Activated naive CD8-positive, alpha-beta T cell treated with anti-CD3 and anti-CD28 coated beads, Interleukin-2, amount 50 U/mL, for 16 hours (primary cell): ENCODE data around the gene MACROD1.

Source experiments
- DNase-seq: peaks from one replicate; pipeline ENCODE4 v3.0.0-alpha.2; 2020; ENCODE audit warnings: low read depth, low spot score

MACROD1 gene

GRCh38 chr11:64093233-64094039, 72.5 kb downstream of the MACROD1 start:
- no peak for DNase-seq

DNA sequence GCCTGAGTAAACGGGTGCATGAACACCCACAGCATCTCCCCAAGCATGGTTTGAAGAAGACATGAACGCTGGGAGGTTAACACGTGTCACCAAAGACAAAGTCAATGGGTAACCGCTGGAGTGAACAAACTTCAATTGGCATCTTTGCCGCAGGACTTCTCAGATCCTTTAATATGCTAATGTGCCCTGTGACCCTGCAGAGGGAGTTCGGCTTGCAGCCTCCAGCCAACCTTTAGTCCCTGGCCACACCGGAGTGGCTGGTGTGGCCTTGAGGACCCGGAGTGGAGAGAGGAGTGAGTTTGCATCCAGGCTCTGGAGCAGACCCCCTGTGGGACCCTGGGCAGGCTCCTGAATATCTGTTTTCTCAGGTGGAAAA, 73.2 kb downstream of the MACROD1 start:
- no peak for DNase-seq

- no peak for DNase-seq
These were observed 73.7 kb downstream of the MACROD1 start for GRCh38 chr11:64092111-64092760.

DNA sequence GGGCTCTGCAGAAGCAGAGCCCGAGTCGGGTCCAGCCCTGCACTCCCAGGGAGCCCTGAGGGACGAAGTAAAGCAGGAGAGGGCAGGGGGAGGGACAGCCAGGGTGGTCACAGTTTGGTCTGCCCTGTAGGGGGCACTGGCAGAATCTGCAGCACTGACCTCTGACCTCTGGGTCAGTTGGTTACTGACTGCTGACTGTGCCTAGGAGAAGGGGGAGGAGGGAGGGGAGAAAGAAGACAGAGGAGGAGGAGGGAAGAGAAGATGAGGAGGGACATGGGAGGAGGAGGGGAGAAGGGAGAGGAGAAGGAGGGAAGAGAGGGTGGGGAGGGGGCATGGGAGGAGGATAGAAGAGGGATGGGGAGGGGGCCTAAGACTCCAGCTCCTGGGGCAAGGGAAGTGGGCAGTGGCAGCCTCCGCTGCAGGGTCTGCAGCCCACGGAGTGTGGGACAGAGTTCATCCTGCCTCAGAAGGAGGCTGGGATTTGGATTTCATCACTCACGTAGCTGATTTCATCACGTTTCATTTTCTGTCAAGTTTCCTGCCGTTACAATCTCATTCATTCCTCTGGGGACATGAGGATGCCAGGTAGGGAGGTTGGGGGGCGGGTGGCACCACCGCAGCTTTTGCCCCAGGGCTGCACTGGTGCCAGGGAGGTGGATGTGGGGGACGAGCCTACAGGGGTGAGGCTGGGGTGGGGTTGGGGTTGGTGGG, 75.0 kb downstream of the MACROD1 start:
- no peak for DNase-seq

DNA sequence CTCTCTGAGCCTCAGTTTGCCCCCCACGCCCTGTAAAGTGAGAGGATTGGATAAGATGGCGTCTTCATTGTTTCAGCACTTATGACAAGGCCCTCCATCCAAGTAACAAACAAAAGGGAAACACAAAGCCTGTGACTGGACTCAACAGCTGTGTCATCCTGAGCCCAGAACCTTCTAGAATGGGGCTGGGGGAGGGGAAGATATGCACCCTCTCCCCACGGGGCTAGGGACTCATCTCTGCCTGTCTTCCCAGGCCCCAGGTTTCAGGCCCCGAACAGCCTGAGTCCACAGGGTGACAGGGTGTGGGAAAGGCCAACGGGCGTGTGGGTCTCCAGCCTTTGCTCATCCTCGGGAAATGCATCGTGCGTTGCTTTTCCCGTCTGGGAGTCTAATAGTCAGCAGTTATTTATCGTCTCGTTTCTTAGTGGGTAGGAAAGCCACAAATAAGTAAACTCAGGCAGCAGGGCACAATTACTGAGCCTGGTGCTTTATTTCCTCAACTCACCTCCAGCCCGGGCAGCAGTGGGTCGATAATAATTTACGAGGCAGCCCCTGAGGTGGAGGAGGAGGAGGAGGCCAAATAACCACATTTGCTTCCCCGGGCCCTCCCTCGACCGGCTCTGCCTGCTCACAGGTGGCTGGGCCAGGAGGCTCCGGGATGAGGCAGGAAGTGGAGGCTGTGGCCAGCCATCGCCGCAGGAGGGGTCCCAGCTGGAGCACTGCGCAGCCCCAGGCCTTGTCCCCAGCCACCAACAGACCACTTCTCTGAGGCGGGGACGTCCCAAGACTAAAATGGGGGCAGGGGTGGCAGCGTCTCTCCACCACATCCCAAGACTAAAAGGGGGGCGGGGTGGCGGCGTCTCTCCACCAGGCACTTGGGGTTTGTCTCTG, 75.8 kb downstream of the MACROD1 start:
- no peak for DNase-seq

DNA sequence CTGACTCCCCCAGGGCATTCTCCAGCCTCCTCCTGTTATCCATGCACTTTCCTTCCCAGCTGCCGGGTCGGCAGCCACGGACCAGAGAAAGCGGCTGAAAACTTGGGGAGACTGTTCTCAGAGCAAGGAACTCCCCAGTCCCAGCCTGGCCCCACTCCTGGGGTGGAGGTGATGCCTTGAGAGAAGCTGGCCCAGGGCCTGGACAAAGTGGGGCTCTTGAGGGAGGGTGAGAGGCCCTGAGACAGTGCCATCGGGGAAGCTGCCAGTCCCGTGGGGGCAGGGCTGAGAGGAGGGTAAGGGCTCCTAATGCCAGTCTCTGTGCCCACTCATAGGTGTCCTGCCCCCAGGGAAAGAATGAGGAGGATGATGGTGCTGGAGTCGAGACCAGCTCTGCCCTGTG, 76.4 kb downstream of the MACROD1 start:
- no peak for DNase-seq

DNA sequence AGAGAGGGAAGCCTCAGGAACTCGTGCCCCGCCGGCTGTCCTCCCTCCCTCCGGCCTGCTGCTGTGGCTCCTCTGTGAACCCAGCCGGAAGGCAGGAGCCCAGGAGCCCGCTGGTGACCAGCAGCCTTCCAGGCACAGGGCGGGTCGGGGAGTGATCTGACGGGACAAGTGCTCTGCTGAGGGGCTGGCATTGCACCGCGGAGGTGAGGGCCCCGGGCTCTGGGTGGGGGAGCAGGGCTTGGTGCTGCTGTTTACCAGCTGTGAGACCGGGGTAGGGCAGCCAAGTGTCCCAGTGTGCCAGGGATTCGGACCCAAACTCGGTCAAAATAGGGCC, 76.9 kb downstream of the MACROD1 start:
- DNase-seq, result no peak

DNA sequence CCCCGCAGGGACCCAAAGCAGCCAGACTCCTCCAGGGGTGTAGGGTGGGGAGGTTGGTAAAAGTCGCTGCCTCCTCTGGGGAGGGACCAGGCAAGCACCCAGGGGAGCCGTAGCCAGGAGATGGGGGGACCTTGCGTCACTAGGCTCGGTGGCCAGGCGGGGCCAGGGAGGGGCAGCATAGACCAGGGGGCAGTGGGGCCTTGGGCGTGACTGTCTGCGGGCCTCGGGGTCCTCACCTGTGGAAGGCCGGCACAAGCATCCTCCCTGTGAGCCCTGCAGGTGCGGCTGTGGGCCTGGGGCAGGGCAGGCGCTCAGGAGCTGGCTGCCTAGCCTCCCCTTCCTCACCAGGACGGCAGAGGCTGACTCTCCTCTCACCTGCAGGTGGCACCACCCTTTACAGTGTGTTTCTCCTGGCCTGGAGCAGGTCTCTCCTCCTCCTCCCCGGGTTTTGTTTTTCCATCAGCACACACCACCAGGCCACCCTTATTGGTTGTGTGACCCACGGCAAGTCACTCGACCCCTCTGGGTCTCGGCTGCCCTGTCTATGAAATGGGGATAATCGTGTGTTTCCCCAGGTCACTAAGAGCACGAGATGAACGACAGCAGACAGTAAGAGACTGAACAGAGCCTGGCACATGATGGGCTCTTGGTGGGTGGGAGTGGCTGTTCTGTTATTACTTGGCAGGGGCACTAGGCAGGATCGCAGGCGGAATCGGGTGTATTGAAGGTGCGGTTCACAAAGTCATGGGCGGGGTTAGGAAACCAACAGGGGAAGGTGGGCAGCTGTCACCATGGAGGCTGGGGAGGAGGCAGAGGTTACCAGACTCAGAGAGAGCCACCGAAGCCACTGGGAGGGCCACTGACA, 77.5 kb downstream of the MACROD1 start:
- DNase-seq, result no peak

- no peak for DNase-seq
These were observed 79.4 kb downstream of the MACROD1 start for GRCh38 chr11:64086258-64087123.

DNA sequence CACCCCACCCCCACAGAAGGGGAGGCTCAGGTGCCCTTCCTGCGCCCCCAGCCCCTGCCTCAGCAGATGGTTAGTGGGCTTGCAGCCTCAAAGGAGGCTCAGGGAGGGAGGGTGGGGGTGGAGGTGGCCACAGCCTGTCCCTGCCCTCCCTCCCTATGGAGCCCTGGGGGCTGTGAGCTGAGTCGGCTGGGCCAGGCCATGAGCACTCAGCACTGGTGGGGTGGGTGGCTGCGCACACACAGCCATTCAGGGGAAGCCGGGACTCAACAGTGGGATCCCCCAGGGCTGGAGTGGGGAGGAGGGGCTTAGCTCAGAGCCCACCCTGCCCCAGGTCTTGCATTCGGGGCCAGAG, 80.0 kb downstream of the MACROD1 start:
- no peak for DNase-seq

- DNase-seq, result no peak
These were observed 80.8 kb downstream of the MACROD1 start for GRCh38 chr11:64084951-64085710.

DNA sequence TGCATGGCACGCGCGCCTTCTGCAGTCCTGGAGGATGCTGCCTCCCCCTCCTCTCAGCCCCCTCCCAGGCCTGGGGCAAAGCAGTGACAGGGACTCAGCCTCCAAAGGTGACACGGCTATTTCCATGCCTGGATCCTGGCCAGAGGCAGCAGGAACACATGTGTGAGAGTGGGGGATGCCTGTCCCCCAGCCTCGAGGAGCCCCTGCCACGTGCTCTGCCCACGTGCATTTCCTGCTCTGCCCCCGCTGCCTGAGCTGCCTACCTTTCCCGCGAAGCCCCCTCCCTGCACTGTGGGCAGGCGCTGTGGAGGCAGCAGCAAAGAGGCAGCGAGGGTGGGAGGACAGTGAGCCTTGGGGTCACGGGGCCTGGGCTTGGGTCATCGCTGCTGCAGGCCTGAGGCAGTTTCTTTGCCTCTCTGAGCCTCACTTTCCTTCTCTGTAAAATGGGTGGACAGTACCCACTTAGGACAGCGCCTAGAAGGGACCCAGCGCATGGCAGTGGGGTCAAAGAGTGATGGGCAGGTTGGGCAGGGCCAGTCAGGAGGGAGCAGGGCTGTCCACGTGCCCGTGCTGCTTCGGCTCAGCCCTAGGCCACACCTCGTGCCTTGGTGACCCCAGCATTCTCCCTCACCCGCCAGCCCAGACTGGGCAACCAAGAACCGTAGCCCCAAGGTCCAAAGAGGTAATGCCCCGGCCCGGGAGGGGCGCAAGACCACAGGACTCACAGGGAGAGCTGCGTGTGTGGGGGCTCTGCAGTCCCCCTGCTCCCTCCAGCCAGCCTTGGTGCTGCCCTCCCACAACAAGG, 81.6 kb downstream of the MACROD1 start:
- no peak for DNase-seq

- DNase-seq, result no peak
These were observed 82.4 kb downstream of the MACROD1 start for GRCh38 chr11:64083398-64084080.

DNA sequence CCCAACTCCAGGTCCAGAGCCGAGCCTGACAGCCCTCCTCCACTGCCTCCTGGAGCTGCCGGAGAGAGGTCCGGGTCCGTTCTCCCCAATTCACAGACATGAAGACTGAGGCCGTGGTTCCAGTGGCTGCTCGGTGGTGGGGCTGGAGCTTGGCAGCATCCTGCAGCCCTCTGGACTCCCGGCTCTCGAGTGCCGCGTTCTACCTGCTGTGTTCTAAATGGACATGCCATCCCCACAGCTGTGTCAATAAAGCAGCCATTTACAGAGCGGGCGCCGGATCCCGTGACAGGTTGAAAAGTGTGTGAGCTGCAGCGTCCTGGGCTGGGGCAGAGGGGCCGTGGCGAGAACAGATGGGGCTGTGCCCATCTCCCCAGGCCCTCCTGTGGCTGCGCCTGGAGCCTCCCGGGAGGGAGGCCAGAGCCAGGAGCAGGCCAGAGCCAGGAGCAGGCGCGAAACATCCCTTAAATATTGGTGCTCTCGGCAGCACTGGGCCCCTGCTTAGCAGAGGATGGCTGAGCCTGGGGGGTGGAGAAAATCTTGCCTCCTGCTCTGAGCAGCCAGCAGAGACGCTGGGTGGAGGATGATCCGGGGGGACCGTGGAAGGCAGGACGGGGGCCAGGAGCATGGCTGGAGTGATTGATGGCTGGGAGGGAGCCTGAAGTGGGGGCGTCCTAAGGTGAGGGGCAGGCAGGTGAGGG, 84.0 kb downstream of the MACROD1 start:
- DNase-seq, result no peak

DNA sequence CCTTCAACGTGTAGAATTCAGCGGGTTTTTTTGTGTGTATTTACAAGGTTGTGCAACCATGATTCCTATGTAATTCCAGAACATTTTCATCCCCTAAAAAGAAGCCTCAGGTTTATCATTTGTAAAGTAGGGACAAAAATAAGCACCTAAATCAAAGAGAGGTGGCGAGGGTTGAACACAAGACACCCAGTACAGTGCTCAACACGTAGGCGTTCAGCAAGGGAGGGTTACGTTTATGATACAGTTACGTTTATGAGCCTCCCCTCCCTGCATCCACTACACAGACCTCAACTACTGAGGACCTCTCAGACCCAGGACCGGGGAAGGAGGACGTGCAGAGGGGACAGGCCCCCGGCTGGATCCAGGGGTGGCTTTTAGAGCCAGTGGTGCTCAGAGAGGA, 85.5 kb downstream of the MACROD1 start:
- DNase-seq, result no peak

DNA sequence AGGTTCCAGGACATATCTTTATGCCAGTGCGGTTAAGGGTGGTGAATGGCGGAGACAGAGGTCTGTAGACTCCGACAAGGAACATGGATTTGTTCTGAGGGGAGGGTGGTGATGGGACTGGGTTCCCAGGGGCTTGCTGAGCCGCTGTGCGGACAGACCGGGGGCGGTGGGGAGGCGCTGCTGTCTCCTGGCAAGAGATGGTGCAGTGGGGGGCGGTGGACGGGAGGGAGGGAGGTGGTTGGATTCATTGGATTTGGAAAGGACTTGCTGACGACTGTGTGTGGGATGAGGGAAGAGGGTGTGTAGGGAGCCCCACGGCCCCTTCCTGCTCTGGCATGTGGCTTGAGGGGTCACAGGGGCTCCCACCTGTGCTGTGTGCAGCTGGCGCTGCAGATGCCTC, 87.0 kb downstream of the MACROD1 start:
- DNase-seq, result no peak

DNA sequence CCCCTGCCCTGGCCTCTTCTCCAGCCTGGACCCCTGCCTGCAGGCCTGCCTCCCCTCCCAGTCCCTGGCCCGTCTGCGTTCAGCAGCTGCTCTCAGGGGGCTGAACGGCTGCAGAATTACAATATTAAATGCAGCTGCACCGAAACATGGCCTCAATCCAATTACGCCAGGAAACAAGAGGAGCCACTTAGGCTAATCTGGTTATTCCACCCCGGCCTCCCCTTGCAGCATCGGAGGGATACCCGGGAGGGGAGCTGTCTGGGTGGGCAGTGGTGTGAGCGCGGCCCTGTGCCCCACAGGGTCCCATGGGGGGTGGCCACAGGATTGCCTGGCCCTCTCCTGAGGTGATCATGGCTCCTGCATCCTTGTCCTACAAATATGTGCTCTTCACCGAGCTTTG, 87.6 kb downstream of the MACROD1 start:
- no peak for DNase-seq
